Activated effector memory CD4-positive, alpha-beta T cell treated with Interleukin-2 at 50 U/mL for 16 hours (primary cell): ENCODE results near the gene CCDC127.
A peak's percentile ranks its signal among the peaks of the same experiment; 100 is the strongest.
"Not testable (repeated sequence)": the region's sequence is repeated elsewhere in the genome, so short reads cannot be mapped to it uniquely, and the experiment has no call there.

Experiments used
- DNase-seq: peaks from one replicate; pipeline ENCODE4 v3.0.0-alpha.2; 2020

The CCDC127 gene, protein sequence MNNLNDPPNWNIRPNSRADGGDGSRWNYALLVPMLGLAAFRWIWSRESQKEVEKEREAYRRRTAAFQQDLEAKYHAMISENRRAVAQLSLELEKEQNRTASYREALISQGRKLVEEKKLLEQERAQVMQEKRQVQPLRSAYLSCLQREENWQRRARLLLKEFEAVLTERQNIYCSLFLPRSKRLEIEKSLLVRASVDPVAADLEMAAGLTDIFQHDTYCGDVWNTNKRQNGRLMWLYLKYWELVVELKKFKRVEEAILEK

GRCh38 chr5:217494-218456 is at the start of gene CCDC127, which contains the start of gene SDHA:
Gene CCDC127 (minus strand): TSS chr5:218153. CDS start chr5:216849, 1,304 bp downstream.
Gene SDHA (plus strand): TSS chr5:218320. CDS start chr5:218356, 36 bp downstream.
- peak; percentile 95 for DNase-seq

DNA sequence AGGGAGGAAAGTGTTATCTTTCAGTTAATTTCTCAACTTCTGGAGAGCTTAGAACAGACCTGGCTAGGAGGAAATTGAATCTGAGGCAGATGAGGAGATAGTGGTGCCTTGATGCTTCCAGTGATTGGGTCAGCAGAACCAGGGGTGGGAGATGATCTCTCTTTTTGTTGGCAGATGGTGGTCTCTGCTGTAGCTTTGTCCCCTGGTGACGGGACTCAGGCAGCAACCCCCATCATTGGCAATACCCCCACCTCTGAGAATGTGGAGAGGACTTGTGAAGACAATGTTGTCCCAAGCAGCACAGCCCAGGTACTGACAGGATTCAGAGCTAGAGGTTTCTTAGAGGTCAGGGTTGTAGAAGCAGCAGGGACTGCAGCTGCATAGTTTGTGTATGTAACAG is 49.8 kb upstream of the CCDC127 start:
- DNase-seq = no peak

DNA sequence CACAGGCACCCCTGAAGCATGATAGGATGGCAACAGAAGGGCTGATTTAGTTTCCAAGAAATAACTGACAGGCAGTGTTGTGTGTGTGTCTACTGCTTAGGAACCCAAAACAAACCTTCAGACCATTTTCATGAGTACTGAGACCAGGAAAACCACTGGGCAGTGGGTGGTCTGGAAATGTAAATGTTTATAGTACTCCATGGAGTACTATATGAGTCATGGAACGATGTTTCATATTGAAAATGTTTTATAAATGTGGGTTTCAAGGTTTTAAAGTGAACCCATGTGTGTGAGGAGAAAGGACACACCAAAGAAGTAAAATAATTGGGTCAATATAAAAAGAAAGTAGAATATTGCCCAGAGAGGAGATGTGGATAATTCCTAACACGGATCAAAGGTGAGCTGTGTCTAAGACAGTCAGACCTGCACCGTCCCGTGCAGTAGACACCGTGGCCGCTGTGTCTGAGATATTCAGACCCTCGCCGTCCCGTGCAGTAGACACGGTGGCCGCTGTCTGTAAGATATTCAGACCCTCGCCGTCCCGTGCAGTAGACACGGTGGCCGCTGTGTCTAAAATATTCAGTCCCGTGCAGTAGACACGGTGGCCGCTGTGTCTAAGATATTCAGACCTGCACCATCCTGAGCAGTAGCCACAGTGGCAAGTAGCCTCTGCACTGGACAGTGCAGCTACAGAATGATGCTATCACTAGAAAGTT is 48.5 kb upstream of the CCDC127 start:
- DNase-seq = not testable (repeated sequence)

DNA sequence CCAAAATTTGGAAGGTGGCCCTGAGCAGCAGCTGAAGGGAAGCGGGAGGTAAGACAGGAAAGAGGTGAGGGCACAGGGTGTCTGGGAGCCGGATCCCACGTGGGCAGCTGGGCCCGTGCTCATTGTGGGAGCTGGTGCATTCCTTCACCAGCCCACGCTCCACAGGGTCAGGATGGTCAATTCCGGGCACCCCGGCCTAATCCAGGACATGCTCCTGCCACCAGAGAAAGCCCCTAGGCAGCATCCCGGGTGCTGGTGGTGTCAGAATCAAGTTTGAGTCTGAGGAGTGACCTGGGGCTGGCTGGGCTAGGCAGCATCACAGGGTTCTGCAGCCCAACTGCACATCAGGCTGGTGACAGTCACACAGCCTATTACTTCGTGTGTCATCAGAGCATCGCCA is 46.4 kb upstream of the CCDC127 start:
- DNase-seq = no peak

DNA sequence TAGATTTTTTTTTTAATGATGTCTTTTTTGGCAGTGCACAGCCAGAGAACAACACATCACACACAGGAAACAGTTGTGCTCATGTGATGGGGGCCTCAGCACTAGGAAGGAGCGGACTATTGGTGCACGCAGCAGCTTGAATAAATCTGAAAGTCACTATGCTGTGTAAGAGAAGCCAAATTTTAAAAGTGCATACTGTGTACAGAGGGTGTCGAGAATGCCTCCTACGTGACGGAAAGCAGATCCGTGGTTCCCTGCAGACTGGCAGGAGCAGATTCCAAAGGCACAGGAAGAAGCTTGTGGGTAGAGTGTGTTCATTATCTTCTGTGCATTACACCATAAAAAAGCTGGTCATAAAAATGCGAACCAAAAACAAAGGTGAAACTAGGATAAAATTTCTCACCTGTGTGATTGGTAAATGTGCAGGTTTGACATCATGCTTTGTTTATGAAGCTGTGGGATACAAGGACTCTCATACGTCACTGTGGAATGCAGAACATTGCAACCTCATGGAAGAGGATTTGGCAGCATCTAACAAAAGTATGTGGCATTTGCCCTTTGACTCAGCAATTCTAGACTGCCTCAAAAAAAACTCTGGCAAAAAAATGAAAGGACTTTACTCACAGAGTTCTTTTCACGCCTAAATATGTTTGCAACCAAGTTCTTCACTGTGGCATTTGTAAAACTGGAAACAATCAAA is 45.5 kb upstream of the CCDC127 start:
- DNase-seq = not testable (repeated sequence)

DNA sequence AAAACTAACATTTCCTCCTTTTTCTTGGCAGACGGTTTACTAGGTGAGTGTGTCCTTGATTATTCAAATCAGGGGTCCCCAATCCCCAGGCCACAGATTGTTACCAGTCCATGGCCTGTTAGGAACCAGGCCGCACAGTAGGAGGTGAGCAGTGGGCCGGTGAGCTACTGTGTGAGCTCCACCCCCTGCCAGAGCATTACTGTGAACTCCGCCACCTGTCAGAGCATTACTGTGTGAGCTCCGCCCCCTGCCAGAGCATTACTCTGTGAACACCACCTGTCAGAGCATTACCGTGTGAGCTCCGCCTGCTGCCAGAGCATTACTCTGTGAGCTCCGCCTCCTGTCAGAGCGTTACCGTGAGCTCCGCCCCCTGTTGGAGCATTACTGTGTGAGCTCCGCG is 39.2 kb upstream of the CCDC127 start:
- no peak for DNase-seq

- not testable (repeated sequence) for DNase-seq
Measured at GRCh38 chr5:256347-256746, 38.4 kb upstream of the CCDC127 start.

GRCh38 chr5:255116-255515 is 37.2 kb upstream of the CCDC127 start:
- not testable (repeated sequence) for DNase-seq

GRCh38 chr5:254322-254721 is 36.4 kb upstream of the CCDC127 start:
- DNase-seq = not testable (repeated sequence)

GRCh38 chr5:252546-252945 is 34.6 kb upstream of the CCDC127 start:
- DNase-seq = no peak

DNA sequence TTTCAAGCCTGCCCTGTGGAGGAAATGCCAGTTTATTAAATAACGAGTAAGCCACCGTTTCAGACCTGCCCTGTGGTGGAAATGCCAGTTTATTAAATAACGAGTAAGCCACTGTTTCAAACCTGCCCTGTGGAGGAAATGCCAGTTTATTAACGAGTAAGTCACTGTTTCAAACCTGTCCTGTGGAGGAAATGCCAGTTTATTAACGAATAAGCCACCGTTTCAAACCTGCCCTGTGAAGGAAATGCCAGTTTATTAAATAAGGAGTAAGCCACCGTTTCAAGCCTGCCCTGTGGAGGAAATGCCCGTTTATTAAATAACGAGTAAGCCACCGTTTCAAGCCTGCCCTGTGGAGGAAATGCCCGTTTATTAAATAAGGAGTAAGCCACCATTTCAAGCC is 34.0 kb upstream of the CCDC127 start:
- not testable (repeated sequence) for DNase-seq

GRCh38 chr5:251538-251937 is 33.6 kb upstream of the CCDC127 start:
- DNase-seq = not testable (repeated sequence)

- not testable (repeated sequence) for DNase-seq
Measured at GRCh38 chr5:251016-251415, 33.1 kb upstream of the CCDC127 start.

DNA sequence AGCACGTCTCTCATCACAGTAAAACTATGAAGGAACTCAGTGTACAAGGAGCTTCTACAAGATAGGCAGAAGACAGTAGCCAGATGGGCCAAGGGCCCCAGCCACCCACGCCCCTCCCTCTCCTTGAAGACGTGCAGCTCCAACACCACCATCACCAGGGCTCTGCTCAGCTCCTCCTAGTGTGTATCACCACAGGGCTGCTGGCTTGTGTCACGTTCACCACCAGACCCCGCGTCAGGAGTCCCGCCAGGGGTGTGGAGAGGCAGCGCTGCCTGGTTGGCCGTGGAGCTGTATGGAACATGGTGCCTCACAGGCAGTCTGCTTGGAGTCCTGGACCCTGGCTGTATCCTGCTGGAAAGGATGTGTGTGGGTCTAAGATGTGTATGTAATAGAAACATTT is 32.4 kb upstream of the CCDC127 start:
- DNase-seq = not testable (repeated sequence)

GRCh38 chr5:245717-246116 is 27.8 kb upstream of the CCDC127 start:
- DNase-seq = not testable (repeated sequence)

- DNase-seq = not testable (repeated sequence)
Measured at GRCh38 chr5:243683-244367, 25.9 kb upstream of the CCDC127 start.

DNA sequence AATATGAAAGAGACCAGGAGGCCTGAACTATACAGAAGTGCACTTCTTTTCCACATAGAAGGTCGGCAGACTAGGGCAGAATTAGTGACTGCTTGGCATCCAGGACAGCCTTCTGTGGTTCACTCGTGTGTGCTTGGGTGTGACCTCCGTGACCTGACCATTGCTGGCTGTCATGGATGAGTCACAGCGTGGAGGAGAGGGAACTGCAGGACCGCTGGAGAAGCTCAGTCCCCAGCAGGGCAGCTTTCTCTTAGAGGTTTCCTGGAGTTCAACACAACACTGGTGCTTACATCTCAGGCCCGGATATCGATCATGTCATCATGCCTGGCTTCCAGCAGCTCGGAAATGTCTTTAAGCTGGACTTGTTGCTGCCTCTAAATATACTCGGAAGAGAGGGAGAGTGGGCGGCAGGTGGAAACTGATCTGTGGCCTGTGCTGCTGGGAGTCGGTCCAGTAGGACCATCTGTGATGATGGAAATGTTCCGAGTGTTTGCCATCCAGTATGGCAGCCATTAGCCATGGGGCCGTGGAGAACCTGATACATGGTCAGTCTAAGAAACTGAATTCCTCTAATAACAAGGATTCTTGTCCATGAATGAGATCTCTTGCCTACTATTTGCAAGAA is 23.2 kb upstream of the CCDC127 start:
- DNase-seq = not testable (repeated sequence)

DNA sequence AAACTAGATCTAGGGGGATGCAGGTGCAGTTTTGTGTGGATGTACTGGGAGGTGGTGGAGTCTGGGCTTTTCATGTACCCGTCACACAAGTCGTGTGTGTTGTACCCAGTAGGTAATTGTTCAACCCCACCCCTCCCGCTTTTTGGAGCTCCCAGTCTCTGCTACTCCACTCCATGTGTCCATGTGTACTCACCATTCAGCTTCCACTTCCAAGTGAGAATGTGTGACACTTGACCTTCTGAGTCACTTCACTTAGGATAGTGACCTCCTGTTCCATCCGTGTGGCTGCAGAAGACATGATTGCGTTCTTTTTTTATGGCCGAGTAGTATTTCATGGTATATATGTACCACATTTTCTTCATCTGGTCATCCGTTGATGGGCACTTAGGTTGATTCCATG is 22.6 kb upstream of the CCDC127 start:
- DNase-seq = not testable (repeated sequence)

DNA sequence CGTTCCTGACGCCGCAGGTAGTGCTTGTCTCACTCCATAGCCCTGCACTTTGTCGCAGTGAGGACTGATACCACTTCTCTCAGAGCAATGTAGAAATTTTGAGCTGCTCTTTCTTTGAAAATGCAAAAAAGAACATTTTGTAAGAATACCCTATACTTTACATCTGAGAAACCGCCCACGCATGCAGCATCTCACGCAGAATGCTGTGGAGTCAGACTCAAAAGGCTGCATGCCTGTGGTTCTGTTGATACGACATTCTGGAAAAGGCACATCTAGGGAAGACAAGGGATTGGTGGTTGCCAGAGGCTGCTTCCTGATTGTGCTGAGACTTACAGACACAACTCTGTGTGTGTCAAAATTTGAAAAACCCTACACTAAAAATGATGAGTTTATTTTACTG is 20.0 kb upstream of the CCDC127 start:
- not testable (repeated sequence) for DNase-seq

DNA sequence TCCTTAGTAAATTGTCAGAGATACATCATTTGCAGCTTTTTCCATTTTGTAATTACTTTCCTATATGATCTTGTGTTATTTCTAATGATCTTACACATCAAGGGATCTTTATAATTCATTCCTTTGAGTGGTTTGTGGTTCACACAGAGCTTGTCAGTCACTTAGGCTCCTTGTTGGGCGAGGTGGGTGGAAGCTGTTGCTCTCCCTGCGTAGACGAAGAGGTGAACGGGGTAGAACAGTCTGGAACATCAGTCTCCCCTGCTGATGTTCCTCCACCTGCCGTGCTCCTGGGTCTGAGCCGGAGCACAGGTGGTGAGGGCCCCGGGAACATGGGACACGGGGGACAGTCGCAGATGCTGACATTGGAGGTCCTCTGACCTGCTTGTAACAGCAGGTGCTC is 17.6 kb upstream of the CCDC127 start:
- DNase-seq = not testable (repeated sequence)

- DNase-seq = no peak
Measured at GRCh38 chr5:234450-234849, 16.5 kb upstream of the CCDC127 start.
